ENCODE measurements around the gene FUCA1. TPM values are rescaled to one million over a fixed set of nuclear protein-coding genes. Genes with fewer than 3 reads are reported as not detected.

The FUCA1 gene
- total and polyA plus RNA-seq, 10 of the 15 experiments (the other 5 are each of a cell fraction or from before 2014, with no cell fraction given): 33.3 to 117 (median 52.6) TPM

DNA sequence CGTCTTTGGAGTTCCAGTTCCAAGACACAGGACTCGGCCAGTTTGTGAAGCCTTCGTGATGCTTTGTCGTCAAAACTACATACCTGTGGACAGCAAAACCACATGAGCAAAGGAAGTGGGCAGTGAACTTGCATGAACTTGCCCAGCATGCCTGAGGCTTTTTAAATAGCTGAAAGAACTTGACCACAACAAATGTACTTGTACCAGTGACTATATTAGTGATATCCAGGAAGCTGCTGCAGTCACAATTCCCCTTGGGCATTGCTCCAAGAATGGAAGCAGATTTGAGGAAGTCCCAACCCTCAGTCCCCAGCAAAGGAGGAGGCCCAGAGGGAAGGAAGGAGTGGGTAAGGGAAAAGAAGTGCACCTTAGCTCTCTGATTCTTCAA, 2.6 kb downstream of the FUCA1 start (continued):
- TF ChIP-seq, protein P1, sequence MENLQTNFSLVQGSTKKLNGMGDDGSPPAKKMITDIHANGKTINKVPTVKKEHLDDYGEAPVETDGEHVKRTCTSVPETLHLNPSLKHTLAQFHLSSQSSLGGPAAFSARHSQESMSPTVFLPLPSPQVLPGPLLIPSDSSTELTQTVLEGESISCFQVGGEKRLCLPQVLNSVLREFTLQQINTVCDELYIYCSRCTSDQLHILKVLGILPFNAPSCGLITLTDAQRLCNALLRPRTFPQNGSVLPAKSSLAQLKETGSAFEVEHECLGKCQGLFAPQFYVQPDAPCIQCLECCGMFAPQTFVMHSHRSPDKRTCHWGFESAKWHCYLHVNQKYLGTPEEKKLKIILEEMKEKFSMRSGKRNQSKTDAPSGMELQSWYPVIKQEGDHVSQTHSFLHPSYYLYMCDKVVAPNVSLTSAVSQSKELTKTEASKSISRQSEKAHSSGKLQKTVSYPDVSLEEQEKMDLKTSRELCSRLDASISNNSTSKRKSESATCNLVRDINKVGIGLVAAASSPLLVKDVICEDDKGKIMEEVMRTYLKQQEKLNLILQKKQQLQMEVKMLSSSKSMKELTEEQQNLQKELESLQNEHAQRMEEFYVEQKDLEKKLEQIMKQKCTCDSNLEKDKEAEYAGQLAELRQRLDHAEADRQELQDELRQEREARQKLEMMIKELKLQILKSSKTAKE (IDR thresholded peaks at IDR 0.05; ENCODE audit: low read depth, poor library complexity, severe bottlenecking): peak; percentile 97
- no peak for TF ChIP-seq HDAC2 (IDR thresholded peaks at IDR 0.05)
- peak; percentile 88 for TF ChIP-seq MTA2 (IDR thresholded peaks at IDR 0.05; ENCODE audit: low read depth)
- no peak for TF ChIP-seq RCOR1 (conservative IDR thresholded peaks at IDR 0.05; ENCODE audit: low read depth, low read length)
- TF ChIP-seq, protein P2, sequence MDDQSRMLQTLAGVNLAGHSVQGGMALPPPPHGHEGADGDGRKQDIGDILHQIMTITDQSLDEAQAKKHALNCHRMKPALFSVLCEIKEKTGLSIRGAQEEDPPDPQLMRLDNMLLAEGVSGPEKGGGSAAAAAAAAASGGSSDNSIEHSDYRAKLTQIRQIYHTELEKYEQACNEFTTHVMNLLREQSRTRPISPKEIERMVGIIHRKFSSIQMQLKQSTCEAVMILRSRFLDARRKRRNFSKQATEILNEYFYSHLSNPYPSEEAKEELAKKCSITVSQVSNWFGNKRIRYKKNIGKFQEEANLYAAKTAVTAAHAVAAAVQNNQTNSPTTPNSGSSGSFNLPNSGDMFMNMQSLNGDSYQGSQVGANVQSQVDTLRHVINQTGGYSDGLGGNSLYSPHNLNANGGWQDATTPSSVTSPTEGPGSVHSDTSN (IDR thresholded peaks at IDR 0.05; ENCODE audit: insufficient replicate concordance, low read depth, low read length): peak; percentile 1
- no peak for TF ChIP-seq ZNF622 (IDR thresholded peaks at IDR 0.05)
- no peak for TF ChIP-seq TAF1 (IDR thresholded peaks at IDR 0.05; ENCODE audit: borderline replicate concordance, low read depth, low read length)
- no peak for TF ChIP-seq SREBF1 (IDR thresholded peaks at IDR 0.05; ENCODE audit: low read length)
- TF ChIP-seq, protein P3, sequence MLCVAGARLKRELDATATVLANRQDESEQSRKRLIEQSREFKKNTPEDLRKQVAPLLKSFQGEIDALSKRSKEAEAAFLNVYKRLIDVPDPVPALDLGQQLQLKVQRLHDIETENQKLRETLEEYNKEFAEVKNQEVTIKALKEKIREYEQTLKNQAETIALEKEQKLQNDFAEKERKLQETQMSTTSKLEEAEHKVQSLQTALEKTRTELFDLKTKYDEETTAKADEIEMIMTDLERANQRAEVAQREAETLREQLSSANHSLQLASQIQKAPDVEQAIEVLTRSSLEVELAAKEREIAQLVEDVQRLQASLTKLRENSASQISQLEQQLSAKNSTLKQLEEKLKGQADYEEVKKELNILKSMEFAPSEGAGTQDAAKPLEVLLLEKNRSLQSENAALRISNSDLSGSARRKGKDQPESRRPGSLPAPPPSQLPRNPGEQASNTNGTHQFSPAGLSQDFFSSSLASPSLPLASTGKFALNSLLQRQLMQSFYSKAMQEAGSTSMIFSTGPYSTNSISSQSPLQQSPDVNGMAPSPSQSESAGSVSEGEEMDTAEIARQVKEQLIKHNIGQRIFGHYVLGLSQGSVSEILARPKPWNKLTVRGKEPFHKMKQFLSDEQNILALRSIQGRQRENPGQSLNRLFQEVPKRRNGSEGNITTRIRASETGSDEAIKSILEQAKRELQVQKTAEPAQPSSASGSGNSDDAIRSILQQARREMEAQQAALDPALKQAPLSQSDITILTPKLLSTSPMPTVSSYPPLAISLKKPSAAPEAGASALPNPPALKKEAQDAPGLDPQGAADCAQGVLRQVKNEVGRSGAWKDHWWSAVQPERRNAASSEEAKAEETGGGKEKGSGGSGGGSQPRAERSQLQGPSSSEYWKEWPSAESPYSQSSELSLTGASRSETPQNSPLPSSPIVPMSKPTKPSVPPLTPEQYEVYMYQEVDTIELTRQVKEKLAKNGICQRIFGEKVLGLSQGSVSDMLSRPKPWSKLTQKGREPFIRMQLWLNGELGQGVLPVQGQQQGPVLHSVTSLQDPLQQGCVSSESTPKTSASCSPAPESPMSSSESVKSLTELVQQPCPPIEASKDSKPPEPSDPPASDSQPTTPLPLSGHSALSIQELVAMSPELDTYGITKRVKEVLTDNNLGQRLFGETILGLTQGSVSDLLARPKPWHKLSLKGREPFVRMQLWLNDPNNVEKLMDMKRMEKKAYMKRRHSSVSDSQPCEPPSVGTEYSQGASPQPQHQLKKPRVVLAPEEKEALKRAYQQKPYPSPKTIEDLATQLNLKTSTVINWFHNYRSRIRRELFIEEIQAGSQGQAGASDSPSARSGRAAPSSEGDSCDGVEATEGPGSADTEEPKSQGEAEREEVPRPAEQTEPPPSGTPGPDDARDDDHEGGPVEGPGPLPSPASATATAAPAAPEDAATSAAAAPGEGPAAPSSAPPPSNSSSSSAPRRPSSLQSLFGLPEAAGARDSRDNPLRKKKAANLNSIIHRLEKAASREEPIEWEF (IDR thresholded peaks at IDR 0.05; ENCODE audit: insufficient replicate concordance, low read depth, low read length): no peak
- TF ChIP-seq CBX5 (IDR thresholded peaks at IDR 0.05; ENCODE audit: low read depth): no peak
- no peak for TF ChIP-seq PAX8 (IDR thresholded peaks at IDR 0.05)
- TF ChIP-seq HDAC6 (IDR thresholded peaks at IDR 0.05; ENCODE audit: unreplicated experiment): no peak
- TF ChIP-seq ZBED1 (IDR thresholded peaks at IDR 0.05; ENCODE audit: borderline replicate concordance): peak; percentile 53; the same call in 1 of the 2 replicates
- TF ChIP-seq SIX5 (IDR thresholded peaks at IDR 0.05; ENCODE audit: low read depth, low read length, severe bottlenecking): no peak
- TF ChIP-seq FOXM1 (IDR thresholded peaks at IDR 0.05; ENCODE audit: low read depth, low read length): peak; percentile 93
- TF ChIP-seq EZH2 (IDR thresholded peaks at IDR 0.05; ENCODE audit: borderline replicate concordance, control insufficient read depth, low read depth, low read length): no peak
- TF ChIP-seq PML (IDR thresholded peaks at IDR 0.05; ENCODE audit: low read length): no peak
- no peak for TF ChIP-seq STAT1 (conservative IDR thresholded peaks at IDR 0.05)
- TF ChIP-seq, protein P4, sequence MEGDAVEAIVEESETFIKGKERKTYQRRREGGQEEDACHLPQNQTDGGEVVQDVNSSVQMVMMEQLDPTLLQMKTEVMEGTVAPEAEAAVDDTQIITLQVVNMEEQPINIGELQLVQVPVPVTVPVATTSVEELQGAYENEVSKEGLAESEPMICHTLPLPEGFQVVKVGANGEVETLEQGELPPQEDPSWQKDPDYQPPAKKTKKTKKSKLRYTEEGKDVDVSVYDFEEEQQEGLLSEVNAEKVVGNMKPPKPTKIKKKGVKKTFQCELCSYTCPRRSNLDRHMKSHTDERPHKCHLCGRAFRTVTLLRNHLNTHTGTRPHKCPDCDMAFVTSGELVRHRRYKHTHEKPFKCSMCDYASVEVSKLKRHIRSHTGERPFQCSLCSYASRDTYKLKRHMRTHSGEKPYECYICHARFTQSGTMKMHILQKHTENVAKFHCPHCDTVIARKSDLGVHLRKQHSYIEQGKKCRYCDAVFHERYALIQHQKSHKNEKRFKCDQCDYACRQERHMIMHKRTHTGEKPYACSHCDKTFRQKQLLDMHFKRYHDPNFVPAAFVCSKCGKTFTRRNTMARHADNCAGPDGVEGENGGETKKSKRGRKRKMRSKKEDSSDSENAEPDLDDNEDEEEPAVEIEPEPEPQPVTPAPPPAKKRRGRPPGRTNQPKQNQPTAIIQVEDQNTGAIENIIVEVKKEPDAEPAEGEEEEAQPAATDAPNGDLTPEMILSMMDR (IDR thresholded peaks at IDR 0.05 in 2 of 3, conservative IDR thresholded peaks at IDR 0.05 in 1 of 3; ENCODE audit: control insufficient read depth in 2 of 3, extremely low read depth in 1 of 3, insufficient read depth in 1 of 3, low read depth in 3 of 3, low read length in 3 of 3): no peak
- 0 out of 2 replicates have a peak, but pooled peaks have one; percentile 26 for TF ChIP-seq YY1 (IDR thresholded peaks at IDR 0.05; ENCODE audit: low read depth, low read length)
- no peak for TF ChIP-seq YBX1 (IDR thresholded peaks at IDR 0.05)
- TF ChIP-seq SUPT20H (IDR thresholded peaks at IDR 0.05; ENCODE audit: borderline replicate concordance, control insufficient read depth, low read depth, low read length): no peak
